Stimulated activated effector memory CD8-positive, alpha-beta T cell treated with anti-CD3 and anti-CD28 coated beads, Interleukin-12 subunit alpha, Interleukin-12 subunit beta, amount 100 ng/mL, for 72 hours (primary cell): ENCODE measurements around the gene PPARD.

Source experiments
- ATAC-seq: fragments of 150-1000 bp; cut with Tn5 transposase; 2 replicates; pipeline ENCODE4 v1.10.0; 2021
- DNase-seq, 2 donors: peaks; one replicate each; pipeline ENCODE4 v3.0.0; 2021 to 2022; ENCODE audit warnings: low spot score in 2 of 2
- H3K27ac Mint-ChIP-seq: one replicate; pipeline ENCODE4 v1.8.0; 2022; ENCODE audit warnings: mild to moderate bottlenecking, mixed read lengths
- H3K36me3 Mint-ChIP-seq: one replicate; pipeline ENCODE4 v1.8.0; 2022; ENCODE audit warnings: mild to moderate bottlenecking, mixed read lengths
- H3K4me1 Mint-ChIP-seq: one replicate; pipeline ENCODE4 v1.8.0; 2022; ENCODE audit warnings: mixed read lengths
- H3K4me3 Mint-ChIP-seq: one replicate; pipeline ENCODE4 v1.8.0; 2022; ENCODE audit warnings: mild to moderate bottlenecking, mixed read lengths
- H3K9me3 Mint-ChIP-seq: one replicate; pipeline ENCODE4 v1.8.0; 2022; ENCODE audit warnings: mixed read lengths

Gene PPARD

GRCh38 chr6:35400111-35400510 is 57.8 kb downstream of the PPARD start:
- Mint-ChIP-seq H3K27ac (no peak overlapping the region), H3K4me3 (no peak overlapping the region), H3K36me3 (no peaks in the 10 kb centered on the region), H3K4me1 (peaks cover 54% of the 10 kb centered on the region), H3K9me3 (no peaks in the 10 kb centered on the region)
- ATAC-seq: no peak
- DNase-seq: no peak

- Mint-ChIP-seq H3K4me1 (peaks cover 47% of the 10 kb centered on the region), H3K4me3 (no peak overlapping the region), H3K36me3 (no peaks in the 10 kb centered on the region), H3K27ac (peak overlapping the region; percentile 83), H3K9me3 (no peaks in the 10 kb centered on the region)
- no peak for ATAC-seq
- no peak for DNase-seq
Measured at GRCh38 chr6:35400901-35401311, 58.5 kb downstream of the PPARD start.

DNA sequence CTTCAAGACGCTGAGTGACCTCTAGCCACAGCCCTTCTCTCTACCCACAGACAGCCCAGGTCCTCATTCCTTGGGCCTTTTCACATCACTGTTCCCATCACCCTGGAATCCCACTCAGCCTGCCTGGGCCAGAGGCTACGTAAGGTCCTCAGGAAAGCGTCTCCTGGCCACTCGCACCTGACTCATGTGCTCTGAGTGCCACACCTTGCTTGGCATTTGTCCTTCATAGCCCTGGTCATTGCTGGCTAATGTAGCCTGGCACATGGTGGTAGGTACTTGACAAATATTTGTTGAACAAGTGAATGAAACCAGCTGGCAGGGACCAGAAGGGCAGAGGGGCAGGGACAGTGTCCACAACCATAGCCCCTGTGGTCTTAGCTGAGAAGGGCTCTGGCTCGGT is 59.2 kb downstream of the PPARD start:
- Mint-ChIP-seq H3K36me3 (no peaks in the 10 kb centered on the region), H3K4me3 (peak overlapping the region; percentile 16), H3K27ac (peak overlapping the region; percentile 83), H3K9me3 (no peaks in the 10 kb centered on the region), H3K4me1 (peaks cover 50% of the 10 kb centered on the region)
- DNase-seq: no peak
- ATAC-seq: no peak

GRCh38 chr6:35402136-35402855 is 59.9 kb downstream of the PPARD start:
- peak overlapping the region; percentile 83 for H3K27ac Mint-ChIP-seq
- peak; percentile 79 for ATAC-seq
- H3K4me3 Mint-ChIP-seq: peak overlapping the region; percentile 16
- H3K9me3 Mint-ChIP-seq: no peaks in the 10 kb centered on the region
- H3K4me1 Mint-ChIP-seq: peaks cover 43% of the 10 kb centered on the region
- no peaks in the 10 kb centered on the region for H3K36me3 Mint-ChIP-seq
- DNase-seq: no peak

DNA sequence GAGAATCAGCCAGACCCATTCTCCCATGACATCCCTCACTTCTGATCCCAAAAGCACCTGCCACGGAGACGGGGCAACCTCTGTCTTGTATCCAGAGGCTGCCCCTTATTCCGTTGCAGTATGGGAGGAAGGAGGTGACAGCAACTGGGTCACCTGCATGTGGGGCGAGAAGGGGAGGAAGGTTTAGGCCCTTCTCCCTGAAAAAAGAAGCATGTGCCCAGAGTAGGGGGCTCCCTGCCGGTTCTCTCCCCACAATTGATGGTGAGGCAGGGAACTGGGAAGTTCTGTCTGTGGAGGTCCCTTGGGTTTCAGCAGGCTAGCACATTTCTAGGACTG is 60.5 kb downstream of the PPARD start:
- Mint-ChIP-seq H3K36me3 (no peaks in the 10 kb centered on the region), H3K4me1 (peaks cover 38% of the 10 kb centered on the region), H3K9me3 (no peaks in the 10 kb centered on the region), H3K27ac (peak overlapping the region; percentile 83), H3K4me3 (no peak overlapping the region)
- no peak for DNase-seq
- no peak for ATAC-seq

DNA sequence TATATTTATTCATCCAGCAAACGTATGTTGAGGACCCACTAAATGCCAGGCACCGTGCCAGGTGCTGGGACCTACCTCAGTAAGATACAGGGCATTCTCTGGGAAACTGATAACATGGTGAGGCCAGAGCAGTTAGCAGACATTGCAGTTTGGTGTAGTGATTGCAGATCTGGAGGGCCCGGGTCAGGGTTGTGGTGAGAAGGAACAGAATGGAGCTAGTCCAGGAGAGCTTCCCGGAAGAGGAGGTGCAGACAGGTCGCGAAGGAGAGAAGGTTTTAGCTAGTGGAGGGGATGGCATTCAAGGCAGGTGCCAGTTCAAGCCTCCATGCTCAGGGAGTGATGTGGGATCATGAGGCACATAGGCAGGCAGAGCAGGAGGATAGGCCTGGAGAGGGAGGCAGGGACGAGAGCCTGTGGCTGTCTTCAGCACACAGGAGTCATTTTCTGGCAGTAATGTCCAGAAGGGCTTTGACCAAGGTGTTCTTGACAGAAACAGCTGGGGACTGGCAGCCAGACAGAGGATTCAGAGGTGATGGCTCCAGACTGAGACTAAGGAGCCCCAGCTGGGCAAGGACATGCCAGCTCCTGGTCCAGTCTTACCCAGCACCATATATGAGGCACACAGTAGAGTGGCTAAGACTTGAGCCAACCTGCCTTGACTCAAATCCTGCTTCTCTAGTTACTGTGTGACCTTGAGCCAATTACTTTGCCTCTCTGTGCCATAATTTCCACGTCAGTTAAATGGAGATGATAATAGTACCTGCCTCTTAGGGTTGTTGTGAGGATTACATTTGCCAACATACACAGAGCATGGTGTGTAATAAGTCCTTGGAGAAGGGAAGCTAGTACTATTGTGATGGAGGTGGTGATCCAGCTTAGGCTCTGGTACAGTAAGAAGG is 61.4 kb downstream of the PPARD start:
- H3K27ac Mint-ChIP-seq: peak overlapping the region; percentile 2
- H3K9me3 Mint-ChIP-seq: no peaks in the 10 kb centered on the region
- peaks cover 37% of the 10 kb centered on the region for H3K4me1 Mint-ChIP-seq
- no peaks in the 10 kb centered on the region for H3K36me3 Mint-ChIP-seq
- ATAC-seq (no peak), DNase-seq (no peak)
- H3K4me3 Mint-ChIP-seq: no peak overlapping the region

- Mint-ChIP-seq H3K4me1 (peaks cover 46% of the 10 kb centered on the region), H3K27ac (peak overlapping the region; percentile 75), H3K9me3 (no peaks in the 10 kb centered on the region), H3K36me3 (peaks cover 8% of the 10 kb centered on the region), H3K4me3 (no peak overlapping the region)
- DNase-seq: no peak
- ATAC-seq: no peak
Measured at GRCh38 chr6:35406711-35407485, 64.5 kb downstream of the PPARD start.

- no peak for DNase-seq
- Mint-ChIP-seq H3K9me3 (no peaks in the 10 kb centered on the region), H3K4me1 (peaks cover 31% of the 10 kb centered on the region), H3K4me3 (no peak overlapping the region), H3K36me3 (peaks cover 30% of the 10 kb centered on the region), H3K27ac (no peak overlapping the region)
- no peak for ATAC-seq
Measured at GRCh38 chr6:35409245-35409644, 66.9 kb downstream of the PPARD start.

- DNase-seq: no peak
- peak overlapping the region; percentile 92 for H3K27ac Mint-ChIP-seq
- peak overlapping the region; percentile 49 for H3K4me3 Mint-ChIP-seq
- H3K4me1 Mint-ChIP-seq: peaks cover 37% of the 10 kb centered on the region
- no peak for ATAC-seq
- H3K9me3 Mint-ChIP-seq: no peaks in the 10 kb centered on the region
- peaks cover 30% of the 10 kb centered on the region for H3K36me3 Mint-ChIP-seq
Measured at GRCh38 chr6:35410131-35410530, 67.8 kb downstream of the PPARD start.

DNA sequence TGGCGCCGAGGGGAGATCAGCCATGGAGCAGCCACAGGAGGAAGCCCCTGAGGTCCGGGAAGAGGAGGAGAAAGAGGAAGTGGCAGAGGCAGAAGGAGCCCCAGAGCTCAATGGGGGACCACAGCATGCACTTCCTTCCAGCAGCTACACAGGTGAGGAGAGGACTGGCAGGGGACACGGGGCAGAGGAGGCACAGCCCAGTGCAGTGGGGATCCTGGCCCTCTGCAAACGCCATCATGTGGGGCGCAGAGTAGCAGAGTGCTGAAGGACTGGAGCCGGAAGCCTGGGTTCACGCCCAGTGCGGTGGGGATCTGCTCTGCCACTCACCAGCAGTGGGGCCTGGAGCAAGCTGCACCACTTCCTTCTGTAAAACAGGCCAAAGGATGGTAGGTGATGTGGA is 68.7 kb downstream of the PPARD start:
- peaks cover 39% of the 10 kb centered on the region for H3K4me1 Mint-ChIP-seq
- peak overlapping the region; percentile 92 for H3K27ac Mint-ChIP-seq
- peak; percentile 73 for ATAC-seq
- no peaks in the 10 kb centered on the region for H3K9me3 Mint-ChIP-seq
- peaks cover 39% of the 10 kb centered on the region for H3K36me3 Mint-ChIP-seq
- H3K4me3 Mint-ChIP-seq: peak overlapping the region; percentile 49
- no peak for DNase-seq

DNA sequence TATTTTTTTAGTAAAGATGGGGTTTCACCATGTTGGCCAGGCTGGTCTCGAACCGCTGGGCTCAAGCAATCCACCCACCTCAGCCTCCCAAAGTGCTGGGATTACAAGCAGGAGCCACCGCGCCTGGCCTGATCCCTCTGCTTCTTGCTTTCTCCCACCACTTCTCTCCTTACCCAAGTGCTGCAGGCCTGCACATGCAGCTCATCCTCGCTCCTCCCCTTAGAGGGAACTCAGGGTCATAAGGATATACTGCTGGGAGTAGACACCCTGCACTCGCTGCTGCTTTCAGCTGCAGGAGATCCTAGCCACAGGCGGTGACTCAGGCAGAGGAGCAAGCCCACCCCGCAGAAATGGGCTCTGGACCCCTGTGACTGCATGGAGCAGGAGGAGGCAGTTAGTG is 69.7 kb downstream of the PPARD start:
- Mint-ChIP-seq H3K4me3 (no peak overlapping the region), H3K36me3 (peaks cover 49% of the 10 kb centered on the region), H3K9me3 (no peaks in the 10 kb centered on the region), H3K4me1 (peaks cover 35% of the 10 kb centered on the region), H3K27ac (no peak overlapping the region)
- ATAC-seq: no peak
- no peak for DNase-seq

DNA sequence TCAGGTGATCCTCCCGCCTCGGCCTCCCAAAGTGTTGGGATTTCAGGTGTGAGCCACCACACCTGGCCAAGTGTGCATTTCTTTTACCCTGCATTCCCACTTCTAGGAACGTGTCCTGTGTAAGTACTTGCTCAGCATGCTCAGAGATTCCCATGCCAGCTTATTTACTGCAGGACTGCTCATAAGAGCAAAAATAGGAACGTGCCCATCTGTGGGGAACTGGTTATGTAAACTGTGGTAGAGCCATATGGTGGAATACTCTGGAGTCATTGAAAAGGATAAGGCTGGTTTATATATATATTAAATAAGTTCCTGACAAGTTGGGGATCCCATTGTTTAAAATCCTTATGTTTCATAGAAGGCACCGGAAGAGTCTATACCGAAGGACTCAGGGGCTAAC is 71.6 kb downstream of the PPARD start:
- ATAC-seq (no peak), DNase-seq (no peak)
- Mint-ChIP-seq H3K9me3 (no peaks in the 10 kb centered on the region), H3K27ac (no peak overlapping the region), H3K36me3 (peaks cover 58% of the 10 kb centered on the region), H3K4me1 (peaks cover 48% of the 10 kb centered on the region), H3K4me3 (no peak overlapping the region)

GRCh38 chr6:35415065-35415891 is 72.9 kb downstream of the PPARD start:
- H3K4me3 Mint-ChIP-seq: no peak overlapping the region
- H3K9me3 Mint-ChIP-seq: no peaks in the 10 kb centered on the region
- peaks cover 64% of the 10 kb centered on the region for H3K36me3 Mint-ChIP-seq
- no peak for DNase-seq
- peak overlapping the region; percentile 69 for H3K27ac Mint-ChIP-seq
- peak; percentile 41 for ATAC-seq
- peaks cover 49% of the 10 kb centered on the region for H3K4me1 Mint-ChIP-seq

- no peak for DNase-seq
- H3K4me3 Mint-ChIP-seq: no peak overlapping the region
- no peaks in the 10 kb centered on the region for H3K9me3 Mint-ChIP-seq
- peak overlapping the region; percentile 83 for H3K27ac Mint-ChIP-seq
- H3K36me3 Mint-ChIP-seq: peaks cover 73% of the 10 kb centered on the region
- peak; percentile 31 for ATAC-seq
- peaks cover 32% of the 10 kb centered on the region for H3K4me1 Mint-ChIP-seq
Measured at GRCh38 chr6:35417979-35418661, 75.8 kb downstream of the PPARD start.
